GM18498 (cell line): ENCODE data around the gene EEF1AKMT2.
"Not testable (repeated sequence)": the region's sequence is repeated elsewhere in the genome, so short reads cannot be mapped to it uniquely, and the experiment has no call there.

Experiments used
- ATAC-seq: cut with Tn5 transposase; IDR thresholded peaks from one replicate; pipeline ENCODE4 v1.9.1; 2021; ENCODE audit warnings: mild to moderate bottlenecking, moderate library complexity; ENCODE audit not compliant: unreplicated experiment

The EEF1AKMT2 gene

DNA sequence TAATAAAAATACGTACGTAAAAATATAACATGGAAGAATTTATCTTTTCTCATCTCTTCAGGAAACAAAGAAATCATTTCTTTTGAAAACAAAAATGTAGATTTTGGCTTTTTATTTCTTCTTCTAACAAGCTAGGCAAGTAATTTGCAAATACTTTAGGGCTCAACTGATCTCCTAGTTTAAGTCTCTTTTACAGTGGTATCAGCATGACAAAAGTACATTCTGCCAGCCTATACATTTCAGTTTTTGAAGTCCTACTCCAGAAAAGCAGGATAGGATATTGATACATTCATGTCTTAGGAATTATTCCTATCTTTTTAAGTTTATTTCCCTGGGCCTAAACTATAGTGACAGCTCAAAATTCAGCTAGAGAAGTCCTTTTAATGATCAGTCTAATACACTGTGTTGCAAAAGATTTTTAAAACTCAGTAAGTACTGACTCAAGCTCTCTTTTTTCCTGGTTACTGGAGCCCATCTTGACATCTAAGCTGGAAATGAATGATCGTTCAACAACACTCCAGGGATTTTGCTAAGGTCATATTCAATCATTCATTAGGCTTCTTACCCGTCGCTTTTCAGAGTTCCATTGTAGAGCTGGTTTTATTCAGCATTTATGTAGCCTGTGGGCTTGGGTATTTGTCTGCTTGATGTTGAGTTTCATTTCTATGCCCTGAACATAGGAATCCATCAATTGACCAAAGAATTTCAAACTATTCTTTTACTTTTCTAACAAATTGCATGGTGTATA lies 35.4 kb downstream of the EEF1AKMT2 start:
- ATAC-seq, result no peak

DNA sequence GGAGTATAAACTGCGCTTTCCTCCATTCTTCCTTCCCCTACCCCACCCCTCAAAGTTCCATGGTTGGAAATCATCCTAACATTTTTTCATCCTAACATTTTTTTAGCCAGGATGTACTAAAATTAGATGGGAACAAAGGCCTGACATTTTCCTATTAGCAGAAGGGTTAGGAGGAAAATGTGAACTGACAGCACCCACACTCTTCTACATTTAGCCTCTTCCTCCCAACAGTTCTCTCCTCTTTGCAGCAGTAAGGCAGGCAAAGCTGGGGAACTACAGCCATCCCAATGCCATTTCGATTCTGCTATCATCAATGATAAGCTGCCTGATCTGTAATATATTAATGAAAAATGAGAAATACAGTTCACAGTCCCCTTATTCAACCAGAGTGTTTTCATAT lies 36.1 kb downstream of the EEF1AKMT2 start:
- no peak for ATAC-seq

DNA sequence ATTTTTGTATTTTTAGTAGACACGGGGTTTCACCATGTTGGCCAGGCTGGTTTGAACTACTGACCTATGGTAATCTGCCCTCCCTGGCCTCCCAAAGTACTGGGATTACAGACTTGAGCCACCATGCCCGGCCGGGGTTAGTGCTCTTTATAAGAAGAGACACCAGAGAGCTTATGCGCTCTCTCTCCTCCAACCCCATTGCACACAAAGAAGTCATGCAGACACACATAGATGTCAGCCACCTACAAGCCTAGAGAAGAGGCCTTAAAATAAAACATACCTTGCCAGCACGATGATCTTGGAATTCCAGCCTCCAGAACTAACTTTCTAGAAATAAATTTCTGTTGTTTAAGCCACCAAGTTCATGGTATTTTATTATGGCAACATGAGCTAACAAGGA lies 37.5 kb downstream of the EEF1AKMT2 start:
- ATAC-seq, result no peak

DNA sequence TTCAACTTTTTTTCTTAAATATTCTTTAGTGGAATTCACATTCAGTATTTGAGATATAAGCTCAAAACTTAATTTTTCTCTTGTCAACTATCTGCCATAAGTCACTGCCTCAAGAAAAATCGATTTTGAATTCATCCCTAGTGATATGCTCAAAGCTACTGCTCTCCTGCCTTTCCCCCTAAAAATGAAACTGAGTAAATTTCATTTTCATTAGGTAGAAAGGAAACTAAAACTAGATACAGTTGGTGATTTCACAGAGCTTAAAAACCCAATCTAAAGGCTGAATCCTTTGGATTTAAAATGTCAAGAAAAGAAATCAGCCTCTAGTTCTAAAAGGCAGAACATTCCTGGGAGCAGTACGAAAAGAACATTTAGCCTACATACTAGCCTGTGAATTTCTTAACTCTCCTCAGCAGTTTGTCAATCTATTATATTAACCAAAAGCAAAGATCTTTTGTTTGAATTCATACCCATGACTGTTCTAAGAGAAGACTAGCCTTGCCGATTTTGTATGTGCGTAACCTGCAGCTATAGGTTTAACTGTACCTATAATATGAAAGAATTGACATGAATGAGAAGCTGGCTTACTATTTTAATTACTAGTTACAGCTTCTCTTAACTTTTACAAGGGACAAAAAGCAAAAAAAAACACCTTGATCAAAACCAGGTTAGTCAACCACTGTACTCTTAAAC lies 42.6 kb downstream of the EEF1AKMT2 start:
- ATAC-seq, result no peak

- ATAC-seq, result no peak
Measured at GRCh38 chr10:124748166-124748565, 43.5 kb downstream of the EEF1AKMT2 start.

DNA sequence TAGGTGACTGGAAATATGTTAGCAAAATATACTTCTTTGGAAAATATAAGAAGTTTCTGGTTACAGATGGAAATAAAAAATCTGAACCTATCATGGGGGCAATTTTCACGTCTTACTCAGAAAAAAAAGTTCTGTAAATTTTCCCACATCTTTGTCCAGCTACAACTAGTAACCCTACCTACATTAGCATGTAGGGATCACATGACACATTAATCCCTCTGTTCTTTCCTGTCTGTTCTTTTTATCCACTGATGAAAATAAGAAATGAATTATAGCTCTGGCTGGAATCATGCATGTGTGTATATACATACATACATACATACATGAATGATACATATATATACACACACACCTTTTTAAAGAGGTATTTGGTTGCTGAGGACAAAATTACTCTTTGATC lies 43.9 kb downstream of the EEF1AKMT2 start:
- ATAC-seq, result no peak

DNA sequence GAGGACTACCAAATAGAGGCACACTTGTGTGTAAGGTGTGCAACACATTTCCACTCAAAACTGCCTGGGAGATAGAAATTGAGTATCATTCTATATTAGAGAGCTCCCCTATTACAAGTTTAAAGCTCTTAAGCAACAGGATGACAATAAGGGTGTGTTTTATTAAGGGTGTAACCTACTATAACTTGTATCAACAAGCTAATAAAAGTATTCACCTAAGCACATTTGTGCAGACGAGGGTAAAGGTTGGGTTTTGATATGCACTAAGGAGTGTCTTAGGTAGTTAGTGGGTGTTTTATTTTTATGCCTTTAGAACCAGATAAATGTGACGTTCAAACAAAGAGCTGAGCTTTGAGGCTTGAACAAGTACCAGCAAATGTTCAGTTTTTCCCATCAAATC lies 44.7 kb downstream of the EEF1AKMT2 start:
- ATAC-seq, result no peak

- ATAC-seq, result not testable (repeated sequence)
Measured at GRCh38 chr10:124746447-124746846, 45.2 kb downstream of the EEF1AKMT2 start.

DNA sequence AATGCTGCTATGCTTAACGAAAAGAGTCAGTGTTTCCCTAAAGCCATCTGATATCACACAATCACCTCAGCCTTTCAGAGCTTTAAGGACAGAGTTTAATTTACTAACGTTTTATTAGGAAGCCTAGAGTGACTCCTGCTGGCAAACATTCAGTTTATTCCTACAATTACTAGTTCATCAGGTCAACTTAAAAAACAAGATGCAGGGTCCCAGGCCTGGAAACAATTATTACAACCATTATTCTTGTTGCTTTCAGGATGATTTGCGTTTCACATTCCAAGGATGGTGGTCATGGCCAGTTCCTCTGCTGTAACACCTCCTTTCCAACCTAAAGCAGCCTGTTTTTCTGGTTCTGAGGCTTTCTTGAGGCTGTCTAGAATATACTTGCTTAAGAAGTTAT lies 46.0 kb downstream of the EEF1AKMT2 start:
- ATAC-seq, result no peak

DNA sequence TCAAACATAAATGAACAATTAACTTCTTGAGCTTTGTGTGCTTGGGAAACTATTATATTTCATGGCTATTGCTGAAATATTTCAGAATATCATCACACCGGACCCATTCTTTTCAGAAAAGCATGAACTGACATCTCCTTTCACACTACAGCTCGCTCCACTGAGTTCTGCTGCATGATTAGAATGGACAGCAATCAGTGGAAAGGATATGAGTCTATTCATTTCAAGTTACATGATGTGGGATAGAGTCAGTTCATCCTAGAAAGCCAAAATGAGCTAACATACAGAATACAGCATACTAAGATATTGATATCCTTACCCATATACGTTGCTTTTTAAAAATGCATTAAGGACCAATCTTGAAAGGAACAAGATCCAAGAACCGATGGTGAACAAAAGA lies 46.4 kb downstream of the EEF1AKMT2 start:
- no peak for ATAC-seq

DNA sequence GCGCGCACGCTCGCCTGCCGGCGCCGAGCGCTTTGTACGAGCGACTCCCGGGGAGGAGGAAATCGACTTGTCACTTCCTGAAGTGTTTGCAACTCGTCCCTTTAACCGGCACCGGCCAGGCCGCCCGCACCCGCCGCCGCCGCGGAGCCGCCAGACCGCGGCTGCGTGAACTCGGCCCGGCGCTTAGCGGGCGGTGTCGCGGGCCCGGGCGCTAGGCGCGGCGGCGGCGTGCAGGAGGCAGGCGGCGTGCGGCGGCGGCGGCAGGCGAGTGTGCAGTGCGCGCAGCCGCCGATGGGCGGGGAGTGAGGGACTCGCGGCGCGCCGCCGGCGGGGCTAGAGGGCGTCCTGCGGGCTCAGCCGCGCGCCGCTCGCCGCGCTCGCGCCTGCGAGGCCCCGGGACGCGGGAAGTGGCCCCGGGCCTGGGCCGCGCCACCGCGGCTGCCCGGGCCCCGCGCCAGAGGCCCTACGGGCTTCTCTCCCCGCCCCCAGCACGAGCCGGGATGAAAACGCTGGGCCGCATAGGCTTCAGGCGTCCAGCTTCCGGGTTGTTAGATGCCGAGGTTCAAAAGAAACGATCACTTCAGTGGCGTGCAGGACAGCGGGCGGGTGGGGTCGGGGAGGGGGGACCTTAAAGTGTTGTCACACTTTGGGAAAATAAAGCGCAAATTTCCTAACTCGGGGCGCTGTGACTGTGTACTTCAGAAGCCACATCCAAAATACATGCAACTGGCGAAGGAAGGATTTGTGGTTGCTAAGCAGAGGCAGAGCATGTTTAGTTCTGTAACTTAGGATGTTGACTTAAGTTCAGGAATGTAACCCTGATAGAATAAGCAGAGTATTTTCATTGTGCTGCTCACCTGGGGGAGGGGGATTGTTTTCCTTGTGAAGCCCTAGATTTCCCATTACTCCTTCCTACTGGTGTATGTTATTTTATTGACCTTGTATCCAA lies 47.3 kb downstream of the EEF1AKMT2 start, which contains the start of gene FAM53B:
TSS of gene FAM53B (minus strand) at position 277 of the 949 bp plus-strand sequence. CDS start 37,665 bp downstream, outside the sequence.
- peak; percentile 77 for ATAC-seq

GRCh38 chr10:124743191-124744101 lies 48.2 kb downstream of the EEF1AKMT2 start:
- peak; percentile 39 for ATAC-seq

DNA sequence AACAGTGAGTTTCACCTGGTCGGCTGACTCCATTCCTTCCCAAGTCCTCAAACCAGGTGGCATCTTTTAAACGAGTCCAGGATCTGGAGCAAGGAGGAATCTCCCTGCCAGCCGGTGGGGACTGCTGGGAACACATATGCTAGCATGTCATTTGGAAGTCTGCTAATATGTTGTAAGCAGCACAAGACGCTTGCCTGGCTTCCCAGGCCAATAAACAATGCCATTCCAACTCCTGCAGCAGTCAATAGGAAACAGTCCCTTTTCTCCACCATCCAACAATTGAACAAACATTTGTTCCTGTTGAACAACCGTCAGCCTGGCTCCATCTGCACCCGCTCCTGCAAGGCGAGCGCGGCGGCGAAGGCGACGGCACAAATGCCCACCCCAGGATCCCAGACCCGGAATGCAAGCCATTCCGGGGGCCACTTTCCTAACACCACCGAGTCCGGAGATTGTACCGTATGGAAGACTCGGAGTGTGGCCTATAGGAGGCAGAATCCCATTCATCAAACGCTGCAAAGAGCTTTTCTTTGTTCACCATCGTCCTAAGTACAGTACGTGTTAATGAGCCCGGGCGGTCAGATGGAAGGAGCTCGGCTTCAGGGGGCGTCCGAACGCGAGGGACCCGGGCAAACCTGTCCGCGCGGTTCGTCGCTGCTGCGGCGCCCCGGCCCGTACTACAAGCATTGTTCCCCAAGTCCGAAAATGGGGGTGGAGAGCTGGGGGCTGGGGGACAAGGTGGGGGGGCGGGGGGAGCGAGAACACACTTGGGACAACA lies 49.1 kb downstream of the EEF1AKMT2 start:
- no peak for ATAC-seq

DNA sequence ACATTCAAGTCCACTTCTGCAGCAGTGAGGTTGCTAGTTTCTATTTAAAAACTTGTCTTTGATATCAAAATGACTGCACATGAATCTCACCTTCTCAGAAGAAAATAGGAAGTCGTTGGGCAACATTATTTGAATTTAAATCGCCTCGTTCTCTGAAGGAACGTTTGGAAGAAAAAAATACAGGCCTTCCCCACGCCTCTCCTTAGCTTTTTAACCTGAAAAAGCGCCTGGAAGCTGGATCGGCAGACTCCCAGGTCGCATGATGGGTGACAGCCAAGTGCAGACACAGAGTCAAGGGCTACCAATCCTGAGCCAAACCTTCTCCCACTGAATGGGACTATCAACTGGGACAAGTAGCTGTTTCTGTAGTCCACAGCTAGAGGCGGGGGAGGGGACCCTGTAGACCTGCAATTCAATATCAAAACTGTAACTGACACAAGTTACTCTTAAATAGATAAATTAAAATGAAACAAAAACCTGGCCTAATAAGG lies 49.7 kb downstream of the EEF1AKMT2 start:
- no peak for ATAC-seq

GRCh38 chr10:124741281-124741921 lies 50.3 kb downstream of the EEF1AKMT2 start:
- ATAC-seq, result peak; percentile 39

GRCh38 chr10:124740369-124741280 lies 51.1 kb downstream of the EEF1AKMT2 start:
- ATAC-seq, result peak; percentile 20

DNA sequence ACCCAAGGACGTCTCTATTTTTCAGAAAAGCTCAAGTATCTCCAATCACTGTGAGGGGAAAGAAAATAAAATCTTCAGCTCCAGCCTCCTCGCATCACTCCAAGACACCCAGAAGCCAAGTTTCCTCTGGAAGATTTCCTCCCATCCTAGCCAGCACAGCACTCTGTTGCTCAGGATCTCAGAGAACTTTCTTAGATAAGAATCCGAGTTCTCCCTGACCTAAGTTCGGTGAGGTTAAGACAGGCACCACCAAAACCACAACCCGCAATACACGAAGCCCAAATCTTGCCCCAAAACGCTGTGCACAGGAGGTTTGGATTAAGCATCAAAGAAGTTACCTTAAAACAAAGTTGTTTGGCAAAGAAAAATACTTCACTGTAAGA lies 51.7 kb downstream of the EEF1AKMT2 start:
- no peak for ATAC-seq
